Tibial artery (tissue), 4 donors: Measurements from ENCODE around the gene PTPRD.

ENCODE experiments used
- DNase-seq, 2 donors: peaks; one replicate each; pipeline ENCODE4 v3.0.0-alpha.2; 2019
- H3K27ac ChIP-seq, 2 donors: fragments of 200-600 bp; sonication (generic) in 1 of 2; 1 replicate in 1 of 2; 2 replicates in 1 of 2; pipeline ENCODE4 v1.5.1; 2018 to 2019; ENCODE audit warnings: mild to moderate bottlenecking in 1 of 2
- H3K27me3 ChIP-seq, 2 donors: fragments of 200-600 bp; sonication (generic) in 1 of 2; one replicate each; pipeline versions ENCODE4 v1.5.1 to v1.6.0; 2016 to 2019
- H3K36me3 ChIP-seq, 3 donors: fragments of 200-600 bp; sonication (generic) in 2 of 3; one replicate each; pipeline ENCODE4 v1.5.1; 2016 to 2019; ENCODE audit warnings: mild to moderate bottlenecking in 2 of 3
- H3K4me1 ChIP-seq, 4 donors: fragments of 200-600 bp; sonication (generic) in 2 of 4; 1 replicate in 3 of 4; 2 replicates in 1 of 4; pipeline ENCODE4 v1.5.1; 2016 to 2019
- H3K4me3 ChIP-seq, 2 donors: fragments of 200-600 bp; sonication (generic) in 1 of 2; 1 replicate in 1 of 2; 2 replicates in 1 of 2; pipeline ENCODE4 v1.5.1; 2018 to 2019; ENCODE audit warnings: mild to moderate bottlenecking in 2 of 2
- H3K9me3 ChIP-seq, 3 donors: fragments of 200-600 bp; sonication (generic) in 1 of 3; one replicate each; pipeline ENCODE4 v1.5.1; 2016 to 2019
- intact Hi-C: fragments of 100-400 bp; cut with DNase I; formaldehyde crosslinking; loops from one replicate; pipeline ENCODE4 v1.15.0; 2023; ENCODE audit warnings: low total_unique reads
- TF ChIP-seq, protein P1 (sequence below), 2 experiments: fragments of 200-600 bp in 1 of 2; fragments of 450-650 bp in 1 of 2; IDR thresholded peaks; one replicate each; pipeline ENCODE4 v1.5.1; 2017 to 2019; ENCODE audit warnings: antibody characterized with exemption in 2 of 2, mild to moderate bottlenecking in 1 of 2, moderate library complexity in 1 of 2

PTPRD gene

DNA sequence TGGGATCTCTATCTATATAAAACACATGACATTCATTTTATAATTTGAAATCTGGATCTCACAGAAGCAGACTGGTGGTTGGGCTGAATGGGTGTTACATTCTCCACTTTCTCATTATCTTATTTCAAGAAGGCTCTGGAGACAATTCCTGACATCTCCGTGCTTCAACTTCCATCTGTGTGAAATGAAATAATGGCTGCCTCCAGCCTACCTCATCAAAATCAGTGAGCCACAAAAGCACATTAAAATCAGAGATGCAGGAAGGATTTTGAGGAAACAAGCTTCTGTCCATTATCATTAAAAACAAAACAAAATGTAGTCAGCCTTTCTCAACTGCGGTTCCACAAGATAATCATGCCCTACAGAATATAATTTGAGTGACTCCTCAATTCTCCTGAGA lies 1854.9 kb downstream of the PTPRD start:
- no peaks in the 10 kb centered on the region for H3K36me3 ChIP-seq
- intact Hi-C loops = no loop called here
- H3K27ac ChIP-seq = no peak overlapping the region
- peaks cover 0 to 8% (median 0%) of the 10 kb centered on the region in 4 donors for H3K4me1 ChIP-seq
- no peaks in the 10 kb centered on the region for H3K9me3 ChIP-seq
- H3K27me3 ChIP-seq = no peaks in the 10 kb centered on the region
- DNase-seq = no peak
- TF ChIP-seq, protein P1, sequence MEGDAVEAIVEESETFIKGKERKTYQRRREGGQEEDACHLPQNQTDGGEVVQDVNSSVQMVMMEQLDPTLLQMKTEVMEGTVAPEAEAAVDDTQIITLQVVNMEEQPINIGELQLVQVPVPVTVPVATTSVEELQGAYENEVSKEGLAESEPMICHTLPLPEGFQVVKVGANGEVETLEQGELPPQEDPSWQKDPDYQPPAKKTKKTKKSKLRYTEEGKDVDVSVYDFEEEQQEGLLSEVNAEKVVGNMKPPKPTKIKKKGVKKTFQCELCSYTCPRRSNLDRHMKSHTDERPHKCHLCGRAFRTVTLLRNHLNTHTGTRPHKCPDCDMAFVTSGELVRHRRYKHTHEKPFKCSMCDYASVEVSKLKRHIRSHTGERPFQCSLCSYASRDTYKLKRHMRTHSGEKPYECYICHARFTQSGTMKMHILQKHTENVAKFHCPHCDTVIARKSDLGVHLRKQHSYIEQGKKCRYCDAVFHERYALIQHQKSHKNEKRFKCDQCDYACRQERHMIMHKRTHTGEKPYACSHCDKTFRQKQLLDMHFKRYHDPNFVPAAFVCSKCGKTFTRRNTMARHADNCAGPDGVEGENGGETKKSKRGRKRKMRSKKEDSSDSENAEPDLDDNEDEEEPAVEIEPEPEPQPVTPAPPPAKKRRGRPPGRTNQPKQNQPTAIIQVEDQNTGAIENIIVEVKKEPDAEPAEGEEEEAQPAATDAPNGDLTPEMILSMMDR (IDR thresholded peaks at IDR 0.05) = no peak
- no peak overlapping the region for H3K4me3 ChIP-seq

DNA sequence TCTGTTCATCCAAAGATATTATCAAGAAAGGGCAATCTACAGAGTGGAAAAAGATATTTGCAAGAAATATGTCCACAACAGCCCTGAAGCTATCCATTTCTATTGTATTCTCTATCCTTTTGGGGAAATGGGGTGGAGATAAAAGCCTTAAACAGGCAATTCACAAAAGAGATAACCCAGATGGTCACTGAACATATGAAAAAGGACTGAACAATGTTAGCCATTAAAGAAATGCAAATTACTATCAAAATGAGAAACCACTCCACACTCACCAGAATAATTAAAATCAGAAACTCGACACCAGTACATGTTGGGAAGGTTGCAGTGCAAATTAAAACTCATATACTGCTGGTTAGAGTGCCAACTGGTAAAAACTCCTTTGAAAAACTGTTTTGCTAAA lies 1858.1 kb downstream of the PTPRD start:
- peaks cover 0 to 5% (median 0%) of the 10 kb centered on the region in 4 donors for H3K4me1 ChIP-seq
- H3K27ac ChIP-seq = no peak overlapping the region
- H3K36me3 ChIP-seq = no peaks in the 10 kb centered on the region
- no peaks in the 10 kb centered on the region for H3K9me3 ChIP-seq
- no peaks in the 10 kb centered on the region for H3K27me3 ChIP-seq
- no peak for DNase-seq
- H3K4me3 ChIP-seq = no peak overlapping the region
- TF ChIP-seq, protein P1 (IDR thresholded peaks at IDR 0.05) = no peak
- intact Hi-C loops = no loop called here

DNA sequence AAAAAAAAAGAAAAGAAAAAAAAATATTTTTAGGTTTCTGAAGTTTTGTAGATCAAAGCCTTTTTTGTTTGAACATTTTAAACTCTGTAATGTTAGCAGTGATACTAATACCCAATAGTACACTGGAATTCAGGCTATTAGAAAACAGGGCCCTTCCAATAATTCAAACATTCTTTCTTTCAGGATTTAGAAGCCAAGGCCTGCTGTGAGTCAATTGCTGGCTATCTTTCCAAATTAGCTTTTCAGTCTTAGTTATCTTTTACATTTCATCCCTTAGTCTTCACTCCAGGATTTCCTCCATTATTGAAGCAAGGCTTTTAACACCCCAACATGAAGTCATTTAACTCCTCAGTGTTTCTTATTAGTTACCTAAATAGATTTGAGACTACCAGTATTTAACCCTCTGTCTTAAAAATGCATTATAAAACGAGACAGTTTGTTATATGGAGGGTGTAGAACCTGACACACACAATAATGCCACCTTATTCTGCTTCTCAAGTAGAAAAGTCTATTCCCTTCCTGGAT lies 1861.3 kb downstream of the PTPRD start:
- Histone ChIP-seq H3K4me3 (no peak overlapping the region), H3K27ac (no peak overlapping the region), H3K36me3 (no peaks in the 10 kb centered on the region), H3K9me3 (no peaks in the 10 kb centered on the region), H3K4me1 (peaks cover 0 to 5% (median 0%) of the 10 kb centered on the region in 4 donors), H3K27me3 (no peaks in the 10 kb centered on the region)
- intact Hi-C loops = no loop called here
- TF ChIP-seq, protein P1 (IDR thresholded peaks at IDR 0.05) = no peak
- no peak for DNase-seq

DNA sequence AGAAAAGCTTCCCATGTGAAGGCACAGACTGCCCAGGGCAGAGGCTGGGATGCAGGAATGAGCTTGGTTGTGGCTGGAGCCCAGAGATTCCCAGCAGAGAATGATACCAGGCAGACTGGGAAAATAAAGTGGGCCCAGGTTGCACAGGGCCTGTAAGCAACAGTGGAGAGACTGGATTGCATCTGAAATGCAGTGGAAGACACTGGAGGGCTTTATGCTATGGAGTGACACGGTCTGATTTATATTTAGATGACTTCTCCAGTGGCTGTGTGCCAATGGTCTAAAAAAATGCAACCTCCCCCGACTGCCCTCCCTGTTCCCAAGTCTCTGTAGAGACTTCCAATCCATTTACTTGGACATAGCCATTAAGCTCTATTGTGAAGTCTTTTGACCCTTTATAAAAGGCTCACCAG lies 1862.2 kb downstream of the PTPRD start:
- TF ChIP-seq, protein P1 (IDR thresholded peaks at IDR 0.05) = no peak
- Histone ChIP-seq H3K27me3 (no peaks in the 10 kb centered on the region), H3K27ac (no peak overlapping the region), H3K36me3 (no peaks in the 10 kb centered on the region), H3K4me1 (peaks cover 0 to 5% (median 0%) of the 10 kb centered on the region in 4 donors), H3K9me3 (no peaks in the 10 kb centered on the region), H3K4me3 (no peak overlapping the region)
- DNase-seq = no peak
- intact Hi-C loops = no loop called here

DNA sequence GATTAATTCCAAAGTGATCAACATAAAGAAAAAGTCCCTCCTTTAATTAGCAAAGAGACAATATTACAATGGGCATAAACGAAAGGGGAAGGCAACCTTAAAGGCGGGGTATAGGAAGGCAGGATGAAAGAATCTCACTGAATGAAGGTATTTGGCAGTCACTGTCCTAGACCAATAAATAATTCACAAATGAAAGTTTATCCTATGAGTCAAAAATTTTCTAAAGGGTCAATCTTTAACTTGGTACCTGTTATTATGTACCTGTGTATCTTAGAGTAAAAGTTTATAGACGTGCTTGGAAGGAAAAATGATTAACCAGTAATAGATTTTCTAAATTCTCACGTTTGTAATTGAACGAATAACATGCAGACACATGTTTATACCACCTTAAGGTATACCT lies 1867.5 kb downstream of the PTPRD start:
- intact Hi-C loops = no loop called here
- Histone ChIP-seq H3K36me3 (no peaks in the 10 kb centered on the region), H3K4me3 (no peak overlapping the region), H3K4me1 (no peaks in the 10 kb centered on the region), H3K27me3 (no peaks in the 10 kb centered on the region), H3K27ac (no peak overlapping the region), H3K9me3 (no peaks in the 10 kb centered on the region)
- TF ChIP-seq, protein P1 (IDR thresholded peaks at IDR 0.05) = no peak
- DNase-seq = no peak

DNA sequence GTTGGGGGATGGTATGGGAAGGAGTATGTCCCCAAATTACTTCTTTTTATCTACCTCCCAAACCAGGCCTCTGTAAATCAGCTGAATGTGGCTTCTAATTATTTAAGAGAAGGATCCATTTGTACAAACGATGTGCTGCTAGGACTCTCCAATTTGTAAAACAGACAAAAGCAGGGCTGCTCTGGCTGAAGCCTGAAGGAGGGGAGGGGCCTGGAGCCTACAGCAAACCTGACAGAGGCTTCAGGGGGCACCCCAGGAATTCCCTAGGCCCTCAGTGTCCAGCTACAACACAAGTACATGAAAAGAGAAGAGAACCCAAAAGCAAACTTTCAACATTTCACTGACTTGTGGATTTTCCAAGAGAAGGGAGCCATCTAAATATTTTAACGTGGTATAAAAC lies 1873.9 kb downstream of the PTPRD start:
- H3K9me3 ChIP-seq = no peaks in the 10 kb centered on the region
- no peak for DNase-seq
- TF ChIP-seq, protein P1 (IDR thresholded peaks at IDR 0.05) = no peak
- intact Hi-C loops = no loop called here
- no peaks in the 10 kb centered on the region for H3K27me3 ChIP-seq
- H3K27ac ChIP-seq = no peak overlapping the region
- peaks cover 0 to 4% (median 1%) of the 10 kb centered on the region in 4 donors for H3K4me1 ChIP-seq
- H3K36me3 ChIP-seq = no peaks in the 10 kb centered on the region
- no peak overlapping the region for H3K4me3 ChIP-seq
